RKO (cell line): Measurements from ENCODE around the gene LHFPL3.
A peak's percentile ranks its signal among the peaks of the same experiment; 100 is the strongest.
"Not testable (repeated sequence)": the region's sequence is repeated elsewhere in the genome, so short reads cannot be mapped to it uniquely, and the experiment has no call there.

Experiments used
- DNase-seq: peaks from one replicate; pipeline ENCODE4 v3.0.0-alpha.2; 2016; ENCODE audit warnings: low spot score

Gene LHFPL3

GRCh38 chr7:104482362-104483037, 154.1 kb downstream of the LHFPL3 start:
- DNase-seq = no peak

- no peak for DNase-seq
Measured at GRCh38 chr7:104486931-104487330, 158.5 kb downstream of the LHFPL3 start.

GRCh38 chr7:104487642-104488041, 159.2 kb downstream of the LHFPL3 start:
- DNase-seq = no peak

GRCh38 chr7:104497379-104497967, 169.1 kb downstream of the LHFPL3 start:
- DNase-seq = no peak

GRCh38 chr7:104499975-104500374, 171.6 kb downstream of the LHFPL3 start:
- DNase-seq = no peak

GRCh38 chr7:104509874-104510273, 181.5 kb downstream of the LHFPL3 start:
- DNase-seq = no peak

GRCh38 chr7:104524853-104525252, 196.4 kb downstream of the LHFPL3 start:
- DNase-seq = no peak

GRCh38 chr7:104528142-104528541, 199.7 kb downstream of the LHFPL3 start:
- DNase-seq = no peak

GRCh38 chr7:104529567-104529966, 201.2 kb downstream of the LHFPL3 start:
- DNase-seq = peak; percentile 21

GRCh38 chr7:104530251-104530650, 201.8 kb downstream of the LHFPL3 start:
- no peak for DNase-seq

- DNase-seq = no peak
Measured at GRCh38 chr7:104534149-104534548, 205.7 kb downstream of the LHFPL3 start.

- DNase-seq = no peak
Measured at GRCh38 chr7:104535841-104536240, 207.4 kb downstream of the LHFPL3 start.

- no peak for DNase-seq
Measured at GRCh38 chr7:104536956-104537355, 208.6 kb downstream of the LHFPL3 start.

GRCh38 chr7:104538152-104538551, 209.7 kb downstream of the LHFPL3 start:
- no peak for DNase-seq

GRCh38 chr7:104541897-104542296, 213.5 kb downstream of the LHFPL3 start:
- DNase-seq = no peak

- DNase-seq = peak; percentile 52
Measured at GRCh38 chr7:104548861-104549260, 220.5 kb downstream of the LHFPL3 start.

- no peak for DNase-seq
Measured at GRCh38 chr7:104550362-104550761, 222.0 kb downstream of the LHFPL3 start.

- no peak for DNase-seq
Measured at GRCh38 chr7:104551226-104551625, 222.8 kb downstream of the LHFPL3 start.

- peak; percentile 81 for DNase-seq
Measured at GRCh38 chr7:104552102-104552501, 223.7 kb downstream of the LHFPL3 start.

- no peak for DNase-seq
Measured at GRCh38 chr7:104553074-104553473, 224.7 kb downstream of the LHFPL3 start.

- not testable (repeated sequence) for DNase-seq
Measured at GRCh38 chr7:104563350-104563901, 235.0 kb downstream of the LHFPL3 start.

- no peak for DNase-seq
Measured at GRCh38 chr7:104569751-104570150, 241.3 kb downstream of the LHFPL3 start.

GRCh38 chr7:104572554-104572953, 244.2 kb downstream of the LHFPL3 start:
- no peak for DNase-seq

GRCh38 chr7:104584620-104585019, 256.2 kb downstream of the LHFPL3 start:
- DNase-seq = peak; percentile 50
